ENCODE results near the gene NPNT.

NPNT gene

DNA sequence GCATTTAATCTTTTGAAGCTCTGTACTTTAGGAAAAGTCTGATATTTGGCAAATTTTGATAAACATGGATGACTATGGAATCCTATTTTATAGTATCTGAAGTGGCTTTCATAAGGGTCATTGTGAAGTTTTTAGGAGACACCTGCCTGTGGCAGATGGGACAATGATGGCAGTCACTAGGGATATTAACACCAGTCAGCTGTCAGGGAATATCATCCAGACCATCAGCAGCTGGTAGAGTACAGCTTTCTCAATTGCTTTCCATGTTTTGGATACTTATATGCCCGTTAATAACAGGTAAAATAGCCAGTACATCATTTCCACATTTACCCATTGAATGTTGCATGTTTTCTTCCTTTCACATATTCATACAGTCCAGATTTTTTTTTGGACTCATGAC, 39.1 kb downstream of the NPNT start:
- Histone ChIP-seq H3K4me3 (no peak overlapping the region), H3K27me3 (ENCODE audit: low read depth) (no peaks in the 10 kb centered on the region), H3K4me1 (no peaks in the 10 kb centered on the region), H3K9me3 (no peaks in the 10 kb centered on the region), H3K36me3 (replicated peaks) (no peaks in the 10 kb centered on the region)
- in situ Hi-C loops (cut with MboI; ENCODE audit: low sequenced_read_pairs), result no loop called here
- DNase-seq (ENCODE audit: low spot score in 2 of 2), result no peak

DNA sequence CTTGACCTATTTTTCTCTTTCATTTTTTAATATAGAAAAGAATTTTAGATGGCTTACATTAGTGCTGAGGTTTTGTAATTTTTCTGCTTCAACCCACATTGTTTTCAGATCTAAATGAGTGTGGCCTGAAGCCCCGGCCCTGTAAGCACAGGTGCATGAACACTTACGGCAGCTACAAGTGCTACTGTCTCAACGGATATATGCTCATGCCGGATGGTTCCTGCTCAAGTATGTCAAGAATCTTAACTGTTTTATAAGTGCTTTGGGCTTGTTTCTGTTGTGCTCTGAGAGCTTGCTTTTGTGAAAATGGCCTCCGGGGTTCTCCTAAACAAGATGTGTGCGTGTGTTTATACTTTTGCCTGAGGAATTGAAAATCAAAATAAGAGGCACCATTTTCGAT, 41.6 kb downstream of the NPNT start:
- H3K4me3 ChIP-seq, result no peak overlapping the region
- no peak for DNase-seq (ENCODE audit: low spot score in 2 of 2)
- no peaks in the 10 kb centered on the region for H3K36me3 ChIP-seq (replicated peaks)
- H3K27me3 ChIP-seq (ENCODE audit: low read depth), result no peaks in the 10 kb centered on the region
- no peaks in the 10 kb centered on the region for H3K4me1 ChIP-seq
- no peaks in the 10 kb centered on the region for H3K9me3 ChIP-seq
- in situ Hi-C loops (cut with MboI; ENCODE audit: low sequenced_read_pairs), result no loop called here

DNA sequence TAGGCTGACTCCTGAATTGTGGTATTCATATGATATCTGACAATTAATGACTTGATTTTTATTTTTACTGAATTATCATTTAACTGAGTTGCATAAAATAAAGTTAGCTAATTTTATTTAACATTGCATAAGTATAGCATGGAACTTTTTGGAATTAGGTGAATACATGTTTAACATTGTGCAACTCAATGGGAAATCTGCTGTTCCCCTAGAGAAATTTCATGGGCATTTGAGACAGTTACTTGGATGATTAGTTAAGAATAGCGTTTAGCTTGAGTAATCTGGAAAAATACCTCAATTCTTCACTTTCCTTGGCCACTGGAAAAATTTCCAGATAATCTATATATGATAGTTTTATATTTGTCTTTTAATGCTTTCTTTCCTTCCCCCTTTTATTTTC, 42.5 kb downstream of the NPNT start:
- H3K9me3 ChIP-seq, result no peaks in the 10 kb centered on the region
- no peaks in the 10 kb centered on the region for H3K27me3 ChIP-seq (ENCODE audit: low read depth)
- H3K4me1 ChIP-seq, result no peaks in the 10 kb centered on the region
- DNase-seq (ENCODE audit: low spot score in 2 of 2), result no peak
- H3K36me3 ChIP-seq (replicated peaks), result no peaks in the 10 kb centered on the region
- in situ Hi-C loops (cut with MboI; ENCODE audit: low sequenced_read_pairs), result no loop called here
- no peak overlapping the region for H3K4me3 ChIP-seq

DNA sequence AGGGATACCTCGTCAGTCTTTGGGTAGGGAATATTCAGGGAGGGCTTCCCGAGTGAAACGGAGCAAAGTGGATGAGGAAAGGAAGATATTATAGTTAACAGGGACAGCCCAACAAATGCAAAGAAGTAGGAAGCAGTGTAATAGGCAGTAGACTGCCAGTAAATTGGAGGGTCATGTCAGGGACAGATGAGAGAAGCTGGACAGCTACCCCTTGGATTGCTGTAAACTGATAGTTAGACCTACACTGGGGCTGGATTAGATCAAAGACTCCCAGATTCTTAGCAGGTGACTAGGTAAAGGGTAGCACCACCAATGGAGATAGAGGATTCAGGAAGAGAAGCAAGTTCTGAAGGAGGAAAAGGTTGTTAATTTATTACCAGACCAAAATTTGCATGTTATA, 48.0 kb downstream of the NPNT start:
- DNase-seq (ENCODE audit: low spot score in 2 of 2), result no peak
- in situ Hi-C loops (cut with MboI; ENCODE audit: low sequenced_read_pairs), result no loop called here
- Histone ChIP-seq H3K9me3 (peaks cover 2% of the 10 kb centered on the region; the same call in 1 of the 2 replicates), H3K27me3 (ENCODE audit: low read depth) (no peaks in the 10 kb centered on the region), H3K4me1 (no peaks in the 10 kb centered on the region), H3K4me3 (no peak overlapping the region), H3K36me3 (replicated peaks) (no peaks in the 10 kb centered on the region)

DNA sequence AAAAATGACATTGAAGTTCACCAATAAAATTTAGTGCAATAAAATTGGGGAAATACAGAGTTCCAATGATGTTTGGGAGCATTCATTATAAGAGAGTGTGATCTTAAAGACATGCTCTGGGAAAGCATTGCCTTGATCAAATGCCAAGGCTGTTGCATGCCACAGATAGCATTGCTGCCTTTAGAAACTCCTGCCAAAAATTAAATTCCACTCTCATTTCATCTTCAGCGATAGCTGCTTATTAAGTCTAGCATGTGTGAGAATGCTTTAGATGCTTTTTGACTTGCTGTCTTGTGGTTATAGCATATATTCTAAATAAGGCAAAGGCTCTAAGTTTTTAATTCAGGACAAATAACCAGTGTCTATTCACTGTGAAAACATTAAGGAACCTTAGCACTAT, 49.3 kb downstream of the NPNT start:
- DNase-seq (ENCODE audit: low spot score in 2 of 2), result no peak

DNA sequence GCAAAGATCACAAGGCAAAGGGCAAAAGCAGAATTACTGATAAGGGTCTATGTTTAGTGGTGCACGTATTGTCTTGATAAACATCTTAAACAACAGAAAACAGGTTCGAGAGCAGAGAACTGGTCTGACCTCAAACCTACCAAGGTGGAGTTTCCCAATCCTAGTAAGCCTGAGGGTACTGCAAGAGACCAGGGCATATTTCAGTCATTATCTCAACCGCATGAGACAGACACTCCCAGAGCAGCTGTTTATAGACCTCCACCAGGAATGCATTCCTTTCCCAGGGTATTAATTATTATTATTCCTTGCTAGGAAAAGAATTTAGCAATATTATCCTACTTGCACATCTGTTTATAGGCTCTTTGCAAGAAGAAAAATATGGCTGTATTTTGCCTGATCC, 51.5 kb downstream of the NPNT start:
- Histone ChIP-seq H3K4me1 (no peaks in the 10 kb centered on the region), H3K36me3 (replicated peaks) (no peaks in the 10 kb centered on the region), H3K9me3 (peaks cover 2% of the 10 kb centered on the region; the same call in 1 of the 2 replicates), H3K4me3 (no peak overlapping the region), H3K27me3 (ENCODE audit: low read depth) (no peaks in the 10 kb centered on the region)
- in situ Hi-C loops (cut with MboI; ENCODE audit: low sequenced_read_pairs), result no loop called here
- DNase-seq (ENCODE audit: low spot score in 2 of 2), result no peak

More for the DNA sequence above, 49.3 kb downstream of the NPNT start:
- peaks cover 2% of the 10 kb centered on the region; the same call in 1 of the 2 replicates for H3K9me3 ChIP-seq
- H3K36me3 ChIP-seq (replicated peaks), result no peaks in the 10 kb centered on the region
- H3K4me1 ChIP-seq, result no peaks in the 10 kb centered on the region
- in situ Hi-C loops (cut with MboI; ENCODE audit: low sequenced_read_pairs), result no loop called here
- H3K4me3 ChIP-seq, result no peak overlapping the region
- no peaks in the 10 kb centered on the region for H3K27me3 ChIP-seq (ENCODE audit: low read depth)

DNA sequence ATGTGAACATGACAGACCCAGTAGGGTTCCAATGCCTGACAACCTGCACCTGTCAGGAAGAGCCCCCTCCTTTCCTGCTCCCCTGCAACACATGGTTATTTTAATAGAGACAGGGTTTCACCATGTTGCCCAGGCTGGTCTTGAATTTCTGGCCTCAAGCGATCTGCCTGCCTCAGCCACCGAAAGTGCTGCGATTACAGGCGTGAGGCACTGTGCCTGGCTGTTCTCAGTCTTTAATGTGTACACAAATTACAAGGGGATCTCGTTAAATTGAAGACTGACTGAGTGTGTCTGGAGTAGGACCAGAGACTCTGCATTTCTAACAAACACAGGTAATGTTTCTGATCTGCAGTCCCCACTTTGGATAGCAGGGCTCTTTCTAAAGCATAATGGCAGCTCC, 55.4 kb downstream of the NPNT start:
- no peaks in the 10 kb centered on the region for H3K36me3 ChIP-seq (replicated peaks)
- in situ Hi-C loops (cut with MboI; ENCODE audit: low sequenced_read_pairs), result no loop called here
- no peak for DNase-seq (ENCODE audit: low spot score in 2 of 2)
- H3K27me3 ChIP-seq (ENCODE audit: low read depth), result no peaks in the 10 kb centered on the region
- no peaks in the 10 kb centered on the region for H3K4me1 ChIP-seq
- no peak overlapping the region for H3K4me3 ChIP-seq
- peaks cover 2% of the 10 kb centered on the region; the same call in 1 of the 2 replicates for H3K9me3 ChIP-seq

DNA sequence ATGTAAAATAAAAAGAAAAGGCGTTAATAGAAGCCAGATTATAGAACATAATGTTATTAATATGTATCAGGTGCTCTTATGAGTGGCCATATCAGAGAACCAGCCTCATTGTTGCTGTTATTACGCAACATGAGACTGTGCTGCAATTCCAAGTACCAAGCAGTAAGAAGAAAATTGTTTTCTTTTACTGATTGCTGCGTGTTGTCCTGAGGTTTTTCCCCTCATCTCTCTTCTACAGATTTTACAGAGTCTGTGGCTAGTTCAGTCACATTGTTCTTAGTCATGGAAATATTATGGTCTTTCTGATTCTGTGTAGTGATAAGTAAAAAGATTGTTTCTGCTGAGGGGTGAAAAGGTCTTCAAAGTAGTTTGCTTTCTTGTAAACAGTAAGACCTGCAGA, 55.9 kb downstream of the NPNT start:
- no peak overlapping the region for H3K4me3 ChIP-seq
- H3K27me3 ChIP-seq (ENCODE audit: low read depth), result no peaks in the 10 kb centered on the region
- in situ Hi-C loops (cut with MboI; ENCODE audit: low sequenced_read_pairs), result no loop called here
- no peaks in the 10 kb centered on the region for H3K36me3 ChIP-seq (replicated peaks)
- no peak for DNase-seq (ENCODE audit: low spot score in 2 of 2)
- H3K9me3 ChIP-seq, result peaks cover 2% of the 10 kb centered on the region; the same call in 1 of the 2 replicates
- H3K4me1 ChIP-seq, result no peaks in the 10 kb centered on the region

DNA sequence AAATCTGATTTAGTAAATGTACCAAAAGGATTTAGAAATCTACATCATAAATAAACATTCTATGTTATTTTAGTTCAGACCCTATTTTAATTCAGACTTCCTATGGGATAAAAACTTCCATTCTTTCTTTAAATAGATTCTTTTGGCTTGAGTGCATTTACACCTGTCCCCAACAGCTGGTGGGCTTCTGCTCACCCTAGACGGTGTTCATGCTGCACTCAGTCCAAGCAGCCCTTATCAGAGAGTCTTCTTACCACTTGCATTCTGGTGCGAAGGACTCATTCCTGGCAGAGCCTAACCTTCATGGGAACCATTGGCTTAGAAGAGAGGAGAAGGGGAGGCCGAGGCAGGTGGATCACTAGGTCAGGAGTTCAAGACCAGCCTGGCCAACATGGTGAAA, 57.3 kb downstream of the NPNT start:
- Histone ChIP-seq H3K36me3 (replicated peaks) (no peaks in the 10 kb centered on the region), H3K4me1 (no peaks in the 10 kb centered on the region), H3K9me3 (no peaks in the 10 kb centered on the region), H3K27me3 (ENCODE audit: low read depth) (no peaks in the 10 kb centered on the region), H3K4me3 (no peak overlapping the region)
- no peak for DNase-seq (ENCODE audit: low spot score in 2 of 2)
- in situ Hi-C loops (cut with MboI; ENCODE audit: low sequenced_read_pairs), result no loop called here

DNA sequence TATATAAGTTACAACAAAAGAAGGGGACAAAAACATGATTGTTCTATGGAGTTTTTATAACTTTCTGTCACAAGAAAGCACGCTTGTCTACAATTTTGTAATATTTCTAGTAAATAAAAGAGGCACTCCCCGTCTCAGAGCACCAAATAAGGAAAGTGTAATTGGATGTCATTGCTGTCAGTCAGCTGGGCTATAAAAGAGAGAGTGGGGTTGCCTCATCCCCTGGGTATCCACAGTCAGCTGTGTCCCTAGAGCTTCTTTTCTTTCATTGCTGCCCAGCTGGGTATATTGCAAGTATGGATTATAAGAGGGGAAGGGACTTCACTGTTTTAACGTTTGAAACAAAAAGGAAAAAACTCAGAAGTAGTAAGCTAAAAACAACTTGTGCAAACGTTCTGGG, 61.3 kb downstream of the NPNT start:
- H3K27me3 ChIP-seq (ENCODE audit: low read depth), result no peaks in the 10 kb centered on the region
- H3K36me3 ChIP-seq (replicated peaks), result no peaks in the 10 kb centered on the region
- H3K4me1 ChIP-seq, result no peaks in the 10 kb centered on the region
- in situ Hi-C loops (cut with MboI; ENCODE audit: low sequenced_read_pairs), result no loop called here
- H3K9me3 ChIP-seq, result no peaks in the 10 kb centered on the region
- H3K4me3 ChIP-seq, result no peak overlapping the region
- no peak for DNase-seq (ENCODE audit: low spot score in 2 of 2)

DNA sequence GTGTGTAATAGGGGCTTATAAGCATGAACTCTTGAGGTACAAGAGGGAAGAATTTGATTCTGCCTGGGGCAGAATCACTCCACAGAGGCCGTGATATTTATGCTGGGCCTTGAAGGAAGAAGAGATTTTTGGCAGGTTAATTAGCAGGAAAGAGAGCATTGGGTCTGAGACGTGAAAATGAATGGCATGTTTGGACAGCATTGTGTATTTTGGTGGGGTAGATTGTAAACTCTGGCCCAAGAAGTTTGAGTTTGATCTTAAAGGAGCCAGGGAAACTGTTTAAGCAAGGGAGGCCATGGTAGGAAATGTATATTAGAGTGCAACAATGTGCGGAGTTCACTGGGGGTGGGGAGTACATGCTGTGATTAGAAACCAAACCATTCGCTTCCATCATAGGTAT, 62.4 kb downstream of the NPNT start:
- Histone ChIP-seq H3K36me3 (replicated peaks) (no peaks in the 10 kb centered on the region), H3K4me3 (no peak overlapping the region), H3K27me3 (ENCODE audit: low read depth) (no peaks in the 10 kb centered on the region), H3K9me3 (no peaks in the 10 kb centered on the region), H3K4me1 (no peaks in the 10 kb centered on the region)
- DNase-seq (ENCODE audit: low spot score in 2 of 2), result no peak
- in situ Hi-C loops (cut with MboI; ENCODE audit: low sequenced_read_pairs), result no loop called here

DNA sequence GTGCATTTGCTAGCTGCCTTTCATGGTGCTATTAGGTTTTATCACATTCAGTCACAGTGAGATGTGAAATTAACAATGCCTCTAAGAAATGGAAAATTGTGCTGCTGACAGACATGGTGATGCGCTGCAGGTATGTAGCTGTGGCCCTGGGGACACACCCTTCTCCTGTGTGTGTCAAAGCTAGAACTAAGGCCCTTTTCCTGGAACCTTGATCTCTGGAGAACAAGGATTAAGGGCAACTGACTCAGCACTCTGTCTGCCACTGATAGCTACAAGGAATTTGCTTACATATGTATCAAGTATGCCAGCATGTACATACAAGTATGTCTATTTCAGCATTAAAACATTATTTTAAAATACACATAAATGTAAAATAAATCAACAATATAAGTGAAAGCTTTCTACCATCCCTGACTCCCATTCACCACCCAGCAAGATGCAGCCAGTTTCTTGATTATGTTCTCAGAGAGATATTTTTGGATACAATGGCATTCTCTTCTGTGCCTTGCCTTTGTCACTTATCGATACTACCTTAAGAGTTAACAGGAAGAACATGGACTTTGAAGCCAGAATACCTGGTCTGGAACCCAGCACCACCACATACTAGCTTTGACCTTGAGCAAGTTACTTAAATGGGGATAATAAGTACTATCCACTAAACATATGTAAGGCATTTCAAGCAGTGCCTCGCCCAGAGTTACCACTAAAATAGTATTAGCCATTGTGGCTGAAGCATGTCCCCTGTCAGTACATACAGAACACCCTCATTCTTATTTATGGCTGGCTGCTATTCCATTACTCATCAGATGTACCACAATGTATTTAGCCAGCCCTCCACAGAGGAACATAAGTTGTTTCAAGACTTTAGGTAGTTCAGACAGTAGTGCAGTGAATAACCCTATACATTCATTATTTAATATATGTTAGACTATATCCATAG, 68.5 kb downstream of the NPNT start:
- in situ Hi-C loops (cut with MboI; ENCODE audit: low sequenced_read_pairs), result no loop called here
- no peak for DNase-seq (ENCODE audit: low spot score in 2 of 2)
- no peaks in the 10 kb centered on the region for H3K9me3 ChIP-seq
- no peaks in the 10 kb centered on the region for H3K27me3 ChIP-seq (ENCODE audit: low read depth)
- H3K4me1 ChIP-seq, result peaks cover 7% of the 10 kb centered on the region; the same call in 1 of the 2 replicates
- H3K36me3 ChIP-seq (replicated peaks), result no peaks in the 10 kb centered on the region
- H3K4me3 ChIP-seq, result no peak overlapping the region

DNA sequence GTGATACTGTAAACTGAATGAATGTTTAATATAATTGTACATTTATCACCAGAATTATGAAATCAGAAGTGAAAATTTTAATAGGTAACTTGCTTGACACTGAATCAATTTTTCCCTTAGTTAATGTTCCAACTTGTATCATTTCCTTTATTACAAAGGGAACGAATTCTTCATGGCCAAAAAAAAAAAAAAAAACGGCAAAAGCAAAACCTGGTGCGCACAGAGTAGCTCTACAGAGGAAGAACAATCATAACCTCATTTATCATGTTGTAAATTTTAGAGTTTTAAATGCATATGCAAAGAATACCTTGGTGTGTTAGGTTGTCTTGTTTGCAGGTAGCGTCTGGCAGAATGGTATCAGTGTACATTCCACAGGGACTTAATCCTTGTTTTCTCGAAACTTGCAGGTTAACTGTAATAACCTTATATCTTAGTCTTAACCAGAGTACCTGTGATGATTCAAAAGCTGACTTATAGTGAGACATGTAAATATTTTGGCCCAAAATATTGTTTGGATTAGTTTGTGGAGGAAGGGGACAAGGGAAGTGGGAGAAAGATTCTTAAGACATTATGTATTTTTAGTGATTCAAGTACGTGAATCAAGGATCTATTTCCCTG, 70.0 kb downstream of the NPNT start:
- Histone ChIP-seq H3K4me1 (peaks cover 7% of the 10 kb centered on the region; the same call in 1 of the 2 replicates), H3K27me3 (ENCODE audit: low read depth) (no peaks in the 10 kb centered on the region), H3K9me3 (no peaks in the 10 kb centered on the region), H3K4me3 (no peak overlapping the region), H3K36me3 (replicated peaks) (no peaks in the 10 kb centered on the region)
- DNase-seq (ENCODE audit: low spot score in 2 of 2), result no peak
- in situ Hi-C loops (cut with MboI; ENCODE audit: low sequenced_read_pairs), result no loop called here

DNA sequence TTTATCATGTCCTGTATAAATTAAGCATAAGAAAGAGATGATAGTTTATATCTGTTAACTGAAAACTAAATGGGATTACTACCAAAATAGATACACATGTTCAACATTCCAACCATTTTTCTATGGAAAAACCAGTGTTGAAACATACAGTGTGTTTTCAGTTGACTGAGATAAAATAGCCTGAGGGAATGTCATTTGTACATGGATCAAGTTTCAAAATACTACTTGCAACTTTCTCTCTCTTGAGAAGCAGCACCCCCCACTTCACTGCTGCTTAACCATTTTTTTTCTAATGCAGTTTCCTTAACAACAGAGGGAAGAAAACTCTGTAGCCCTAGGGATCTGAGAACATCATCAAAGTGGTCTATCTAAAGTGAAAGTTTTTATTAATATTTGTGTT, 70.8 kb downstream of the NPNT start:
- Histone ChIP-seq H3K4me3 (no peak overlapping the region), H3K4me1 (peaks cover 7% of the 10 kb centered on the region; the same call in 1 of the 2 replicates), H3K27me3 (ENCODE audit: low read depth) (no peaks in the 10 kb centered on the region), H3K9me3 (no peaks in the 10 kb centered on the region), H3K36me3 (replicated peaks) (no peaks in the 10 kb centered on the region)
- in situ Hi-C loops (cut with MboI; ENCODE audit: low sequenced_read_pairs), result no loop called here
- DNase-seq (ENCODE audit: low spot score in 2 of 2), result peak; percentile 24 to 49
